SK-N-SH (cell line): Measurements from ENCODE around the gene UCKL1. TPM values are rescaled to one million over a fixed set of nuclear protein-coding genes. Genes with fewer than 3 reads are reported as not detected.

Experiments used
- CTCF ChIA-PET: fragments of 300-600, 350-600 bp; formaldehyde crosslinking; extraction: SDS; loops from one replicate; lab custom pipeline; 2021; lab: Yijun Ruan, JAX
- POLR2A ChIA-PET: fragments of 350-600 bp; sonication (Branson Sonifier 250); formaldehyde crosslinking; extraction: SDS; loops from one replicate; lab custom pipeline; 2020; ENCODE audit warnings: antibody characterized with exemption, inconsistent platforms; lab: Yijun Ruan, JAX
- DNase-seq: peaks from one replicate; pipeline ENCODE4 v3.0.0; 2012
- H2AFZ ChIP-seq: fragments of 200-600 bp; sonication (generic); 2 replicates; pipeline ENCODE4 v1.8.1; 2016; ENCODE audit warnings: antibody characterized with exemption, mild to moderate bottlenecking, low read depth
- H3F3A ChIP-seq: fragments of 200-600 bp; sonication (generic); replicated peaks from 2 replicates; pipeline ENCODE3; 2016; ENCODE audit warnings: antibody characterized with exemption, mild to moderate bottlenecking; ENCODE audit not compliant: insufficient read depth
- H3K27ac ChIP-seq, 2 experiments: fragments of 200-500 bp in 1 of 2; fragments of 200-600 bp in 1 of 2; sonication (Bioruptor generic) in 1 of 2; sonication (generic), shearing (Covaris generic) in 1 of 2; 2 replicates each; pipeline versions ENCODE4 v1.5.1 to v1.6.1; 2014 to 2016; ENCODE audit warnings: low read depth in 2 of 2, inconsistent platforms in 1 of 2, low read length in 1 of 2, mild to moderate bottlenecking in 1 of 2, mixed read lengths in 1 of 2
- H3K27me3 ChIP-seq: fragments of 200-600 bp; sonication (generic), shearing (Covaris generic); 2 replicates; pipeline ENCODE4 v1.6.1; 2016; ENCODE audit warnings: mixed run types; ENCODE audit not compliant: insufficient read depth
- H3K36me3 ChIP-seq, 2 experiments: fragments of 200-500 bp in 1 of 2; fragments of 200-600 bp in 1 of 2; sonication (Bioruptor generic) in 1 of 2; sonication (generic) in 1 of 2; replicated peaks in 1 of 2; 2 replicates each; pipeline versions ENCODE3 to v1.5.1; 2014 to 2016; ENCODE audit warnings: low read length in 1 of 2, mild to moderate bottlenecking in 1 of 2; ENCODE audit not compliant: insufficient read depth in 2 of 2, control insufficient read depth in 1 of 2
- H3K4me1 ChIP-seq, 2 experiments: fragments of 200-500 bp in 1 of 2; fragments of 200-600 bp in 1 of 2; sonication (Bioruptor generic) in 1 of 2; sonication (generic), shearing (Covaris generic) in 1 of 2; 2 replicates each; pipeline versions ENCODE4 v1.5.1 to v1.6.1; 2014 to 2016; ENCODE audit warnings: low read depth in 1 of 2, low read length in 1 of 2, mixed run types in 1 of 2; ENCODE audit not compliant: insufficient read depth in 2 of 2, control insufficient read depth in 1 of 2
- H3K4me2 ChIP-seq: fragments of 200-600 bp; sonication (generic), shearing (Covaris generic); 2 replicates; pipeline ENCODE4 v1.6.1; 2017; ENCODE audit warnings: mixed run types
- H3K4me3 ChIP-seq, 2 experiments: fragments of 200-500 bp in 1 of 2; fragments of 200-600 bp in 1 of 2; sonication (Bioruptor generic) in 1 of 2; sonication (generic), shearing (Covaris generic) in 1 of 2; 2 replicates each; pipeline versions ENCODE4 v1.5.1 to v1.8.1; 2014 to 2016; ENCODE audit warnings: low read depth in 2 of 2, inconsistent platforms in 1 of 2, low read length in 1 of 2, mild to moderate bottlenecking in 1 of 2, mixed read lengths in 1 of 2, moderate library complexity in 1 of 2
- H3K79me2 ChIP-seq: fragments of 200-600 bp; sonication (generic); 2 replicates; pipeline ENCODE4 v1.8.1; 2017; ENCODE audit warnings: mild to moderate bottlenecking; ENCODE audit not compliant: insufficient read depth
- H3K9ac ChIP-seq: fragments of 200-600 bp; sonication (generic); 2 replicates; pipeline ENCODE4 v1.6.1; 2017; ENCODE audit warnings: mixed run types
- H3K9me2 ChIP-seq: fragments of 200-600 bp; sonication (generic); 2 replicates; pipeline ENCODE4 v1.6.1; 2017; ENCODE audit warnings: mixed run types
- H3K9me3 ChIP-seq: fragments of 200-600 bp; sonication (generic); 2 replicates; pipeline ENCODE4 v1.6.1; 2017; ENCODE audit warnings: mixed run types, mild to moderate bottlenecking, moderate library complexity
- H4K20me1 ChIP-seq: fragments of 200-600 bp; sonication (generic); 2 replicates; pipeline ENCODE4 v1.6.1; 2017; ENCODE audit warnings: mild to moderate bottlenecking, mixed run types; ENCODE audit not compliant: insufficient read depth
- CHD2 ChIP-seq: fragments of 150-350 bp; IDR thresholded peaks from 2 replicates; pipeline ENCODE4 v1.6.1; 2018; ENCODE audit warnings: low read length; ENCODE audit not compliant: partially characterized antibody
- ELF1 ChIP-seq: IDR thresholded peaks from 2 replicates; pipeline ENCODE4 v1.4.0; 2012
- EZH2phosphoT487 ChIP-seq: fragments of 200-600 bp; sonication (generic); IDR thresholded peaks from 2 replicates; pipeline ENCODE4 v1.6.1; 2017; ENCODE audit warnings: low read depth, mixed run types, mild to moderate bottlenecking, antibody characterized with exemption, moderate library complexity, borderline replicate concordance
- FOXJ3 ChIP-seq: sonication (generic); formaldehyde crosslinking; IDR thresholded peaks from 2 replicates; pipeline ENCODE4 v1.5.1; 2020; ENCODE audit warnings: mild to moderate bottlenecking, missing genetic modification reagents
- GABPA ChIP-seq: IDR thresholded peaks from 2 replicates; pipeline ENCODE4 v1.4.0; 2012; ENCODE audit warnings: low read depth, mild to moderate bottlenecking
- MAX ChIP-seq: IDR thresholded peaks from 2 replicates; pipeline ENCODE4 v1.4.0; 2012; ENCODE audit warnings: low read depth
- MXI1 ChIP-seq: IDR thresholded peaks from 2 replicates; pipeline ENCODE4 v1.6.1; 2012; ENCODE audit warnings: mild to moderate bottlenecking, low read depth, low read length, improper control_type of control experiment
- POLR2AphosphoS5 ChIP-seq: IDR thresholded peaks from 2 replicates; pipeline ENCODE4 v1.6.1; 2012; ENCODE audit warnings: low read depth, low read length
- REST ChIP-seq: IDR thresholded peaks from 2 replicates; pipeline ENCODE4 v1.6.1; 2012; ENCODE audit warnings: mild to moderate bottlenecking, low read depth, low read length, moderate library complexity
- RFX5 ChIP-seq: IDR thresholded peaks from 2 replicates; pipeline ENCODE4 v1.6.1; 2012; ENCODE audit warnings: mild to moderate bottlenecking, improper control_type of control experiment, low read length
- SIN3A ChIP-seq: IDR thresholded peaks from 2 replicates; pipeline ENCODE4 v1.6.1; 2012; ENCODE audit warnings: low read depth, mild to moderate bottlenecking, low read length, moderate library complexity, borderline replicate concordance
- TAF1 ChIP-seq: IDR thresholded peaks from 2 replicates; pipeline ENCODE4 v1.6.1; 2012; ENCODE audit warnings: low read depth, mild to moderate bottlenecking, low read length, moderate library complexity, borderline replicate concordance
- YY1 ChIP-seq: IDR thresholded peaks from 2 replicates; pipeline ENCODE4 v1.4.0; 2012; ENCODE audit warnings: low read depth, mild to moderate bottlenecking
- whole genome bisulfite sequencing: methylation state at CpG from one replicate; pipeline ENCODE4 v1.1.6; 2017; ENCODE audit warnings: low lambda C conversion rate; 5-methylcytosine and 5-hydroxymethylcytosine counted together
- polyA plus RNA-seq, 3 experiments: library from polyadenylated mRNA; depleted of rRNA; stranded (reverse); fragments of >200 nt; gene quantifications; 2 replicates each; pipeline ENCODE4 v1.2.3, GENCODE V29; 2012
- TF ChIP-seq, protein P1 (sequence below): IDR thresholded peaks from 2 replicates; pipeline ENCODE4 v1.4.0; 2012; ENCODE audit warnings: low read depth, borderline replicate concordance
- TF ChIP-seq, protein P2 (sequence below): IDR thresholded peaks from 2 replicates; pipeline ENCODE4 v1.4.0; 2012; ENCODE audit warnings: low read depth, borderline replicate concordance
- TF ChIP-seq, protein P3 (sequence below): IDR thresholded peaks from 2 replicates; pipeline ENCODE4; 2012
- TF ChIP-seq, protein P4 (sequence below): fragments of 150-350 bp; IDR thresholded peaks from 2 replicates; pipeline ENCODE4 v1.6.1; 2017; ENCODE audit warnings: antibody characterized with exemption, low read length, low read depth, borderline replicate concordance

The UCKL1 gene
- 70.3 and 71.6 TPM in 2 replicates for polyA plus RNA-seq (2012; rRNA removed)
- polyA plus RNA-seq (2012; cell fraction: cytosol; rRNA removed): 25.9 and 43.7 TPM in 2 replicates
- polyA plus RNA-seq (2012; cell fraction: nucleus; rRNA removed): 214 and 226 TPM in 2 replicates

- Histone ChIP-seq H3K9me2 (no peaks in the 10 kb centered on the region), H3K9ac (peak within 1 kb of the TSS; percentile 96), H3K27me3 (no peaks in the 10 kb centered on the region), H3K27ac (peak within 1 kb of the TSS; percentile 72 to 88), H3F3A (peaks cover 8% of the 10 kb centered on the region), H3K79me2 (peaks cover 50% of the 10 kb centered on the region), H4K20me1 (peaks cover 38% of the 10 kb centered on the region), H3K4me1 (peaks cover 6 to 33% of the 10 kb centered on the region in 2 experiments; a peak in 1 of 4 replicates), H3K9me3 (no peaks in the 10 kb centered on the region), H3K4me2 (peak within 1 kb of the TSS; percentile 99), H2AFZ (peak within 1 kb of the TSS; percentile 59; the same call in 1 of the 2 replicates), H3K36me3 (peaks cover 0 to 19% of the 10 kb centered on the region in 2 experiments), H3K4me3 (peak within 1 kb of the TSS; percentile 91 to 98)
- peak; percentile 95 for DNase-seq
- WGBS: 0% methylated on average over 2 of the region's 105 CpGs
- POLR2A ChIA-PET: interaction anchor here (0.7 to 1.5 kb wide), 2 partner anchors 15 to 23 kb away, joined by 3 to 4 read pairs; partner anchors contain the start of gene SAMD10
- CTCF ChIA-PET: interaction anchor here (0.8 to 4.8 kb wide), 8 partner anchors 18 to 181 kb away, joined by 3 to 32 read pairs (median 5); partner anchors contain the start of genes PRPF6 and SAMD10
- TF ChIP-seq MAX: peak; percentile 96
- TF ChIP-seq, protein P1, sequence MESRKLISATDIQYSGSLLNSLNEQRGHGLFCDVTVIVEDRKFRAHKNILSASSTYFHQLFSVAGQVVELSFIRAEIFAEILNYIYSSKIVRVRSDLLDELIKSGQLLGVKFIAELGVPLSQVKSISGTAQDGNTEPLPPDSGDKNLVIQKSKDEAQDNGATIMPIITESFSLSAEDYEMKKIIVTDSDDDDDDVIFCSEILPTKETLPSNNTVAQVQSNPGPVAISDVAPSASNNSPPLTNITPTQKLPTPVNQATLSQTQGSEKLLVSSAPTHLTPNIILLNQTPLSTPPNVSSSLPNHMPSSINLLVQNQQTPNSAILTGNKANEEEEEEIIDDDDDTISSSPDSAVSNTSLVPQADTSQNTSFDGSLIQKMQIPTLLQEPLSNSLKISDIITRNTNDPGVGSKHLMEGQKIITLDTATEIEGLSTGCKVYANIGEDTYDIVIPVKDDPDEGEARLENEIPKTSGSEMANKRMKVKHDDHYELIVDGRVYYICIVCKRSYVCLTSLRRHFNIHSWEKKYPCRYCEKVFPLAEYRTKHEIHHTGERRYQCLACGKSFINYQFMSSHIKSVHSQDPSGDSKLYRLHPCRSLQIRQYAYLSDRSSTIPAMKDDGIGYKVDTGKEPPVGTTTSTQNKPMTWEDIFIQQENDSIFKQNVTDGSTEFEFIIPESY: peak; percentile 56
- TF ChIP-seq SIN3A: peak; percentile 91; the same call in 1 of the 2 replicates
- TF ChIP-seq TAF1: peak; percentile 70; the same call in 1 of the 2 replicates
- peak; percentile 94 for TF ChIP-seq CHD2
- TF ChIP-seq ELF1: peak; percentile 56; the same call in 1 of the 2 replicates
- TF ChIP-seq MXI1: peak; percentile 97
- TF ChIP-seq YY1: peak; percentile 69
- TF ChIP-seq, protein P2, sequence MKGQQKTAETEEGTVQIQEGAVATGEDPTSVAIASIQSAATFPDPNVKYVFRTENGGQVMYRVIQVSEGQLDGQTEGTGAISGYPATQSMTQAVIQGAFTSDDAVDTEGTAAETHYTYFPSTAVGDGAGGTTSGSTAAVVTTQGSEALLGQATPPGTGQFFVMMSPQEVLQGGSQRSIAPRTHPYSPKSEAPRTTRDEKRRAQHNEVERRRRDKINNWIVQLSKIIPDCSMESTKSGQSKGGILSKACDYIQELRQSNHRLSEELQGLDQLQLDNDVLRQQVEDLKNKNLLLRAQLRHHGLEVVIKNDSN: peak; percentile 86
- TF ChIP-seq GABPA: peak; percentile 60
- peak; percentile 70; the same call in 1 of the 2 replicates for TF ChIP-seq POLR2AphosphoS5
- TF ChIP-seq FOXJ3: no peak
- TF ChIP-seq EZH2phosphoT487: no peak
- TF ChIP-seq, protein P3, sequence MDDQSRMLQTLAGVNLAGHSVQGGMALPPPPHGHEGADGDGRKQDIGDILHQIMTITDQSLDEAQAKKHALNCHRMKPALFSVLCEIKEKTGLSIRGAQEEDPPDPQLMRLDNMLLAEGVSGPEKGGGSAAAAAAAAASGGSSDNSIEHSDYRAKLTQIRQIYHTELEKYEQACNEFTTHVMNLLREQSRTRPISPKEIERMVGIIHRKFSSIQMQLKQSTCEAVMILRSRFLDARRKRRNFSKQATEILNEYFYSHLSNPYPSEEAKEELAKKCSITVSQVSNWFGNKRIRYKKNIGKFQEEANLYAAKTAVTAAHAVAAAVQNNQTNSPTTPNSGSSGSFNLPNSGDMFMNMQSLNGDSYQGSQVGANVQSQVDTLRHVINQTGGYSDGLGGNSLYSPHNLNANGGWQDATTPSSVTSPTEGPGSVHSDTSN: peak; percentile 23; the same call in 1 of the 2 replicates
- no peak for TF ChIP-seq RFX5
- TF ChIP-seq, protein P4, sequence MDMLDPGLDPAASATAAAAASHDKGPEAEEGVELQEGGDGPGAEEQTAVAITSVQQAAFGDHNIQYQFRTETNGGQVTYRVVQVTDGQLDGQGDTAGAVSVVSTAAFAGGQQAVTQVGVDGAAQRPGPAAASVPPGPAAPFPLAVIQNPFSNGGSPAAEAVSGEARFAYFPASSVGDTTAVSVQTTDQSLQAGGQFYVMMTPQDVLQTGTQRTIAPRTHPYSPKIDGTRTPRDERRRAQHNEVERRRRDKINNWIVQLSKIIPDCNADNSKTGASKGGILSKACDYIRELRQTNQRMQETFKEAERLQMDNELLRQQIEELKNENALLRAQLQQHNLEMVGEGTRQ: peak; percentile 49; the same call in 1 of the 2 replicates
- no peak for TF ChIP-seq REST
Observed at GRCh38 chr20:63955827-63956663, at the start of gene UCKL1. Gene UCKL1, minus strand, starts transcription at chr20:63956416. Its CDS starts 44 bp downstream, at chr20:63956372.
